ENCODE results near the gene KNTC1. TPM values are rescaled to one million over a fixed set of nuclear protein-coding genes. Genes with fewer than 3 reads are reported as not detected.
A peak's percentile ranks its signal among the peaks of the same experiment; 100 is the strongest.

KNTC1 gene, protein sequence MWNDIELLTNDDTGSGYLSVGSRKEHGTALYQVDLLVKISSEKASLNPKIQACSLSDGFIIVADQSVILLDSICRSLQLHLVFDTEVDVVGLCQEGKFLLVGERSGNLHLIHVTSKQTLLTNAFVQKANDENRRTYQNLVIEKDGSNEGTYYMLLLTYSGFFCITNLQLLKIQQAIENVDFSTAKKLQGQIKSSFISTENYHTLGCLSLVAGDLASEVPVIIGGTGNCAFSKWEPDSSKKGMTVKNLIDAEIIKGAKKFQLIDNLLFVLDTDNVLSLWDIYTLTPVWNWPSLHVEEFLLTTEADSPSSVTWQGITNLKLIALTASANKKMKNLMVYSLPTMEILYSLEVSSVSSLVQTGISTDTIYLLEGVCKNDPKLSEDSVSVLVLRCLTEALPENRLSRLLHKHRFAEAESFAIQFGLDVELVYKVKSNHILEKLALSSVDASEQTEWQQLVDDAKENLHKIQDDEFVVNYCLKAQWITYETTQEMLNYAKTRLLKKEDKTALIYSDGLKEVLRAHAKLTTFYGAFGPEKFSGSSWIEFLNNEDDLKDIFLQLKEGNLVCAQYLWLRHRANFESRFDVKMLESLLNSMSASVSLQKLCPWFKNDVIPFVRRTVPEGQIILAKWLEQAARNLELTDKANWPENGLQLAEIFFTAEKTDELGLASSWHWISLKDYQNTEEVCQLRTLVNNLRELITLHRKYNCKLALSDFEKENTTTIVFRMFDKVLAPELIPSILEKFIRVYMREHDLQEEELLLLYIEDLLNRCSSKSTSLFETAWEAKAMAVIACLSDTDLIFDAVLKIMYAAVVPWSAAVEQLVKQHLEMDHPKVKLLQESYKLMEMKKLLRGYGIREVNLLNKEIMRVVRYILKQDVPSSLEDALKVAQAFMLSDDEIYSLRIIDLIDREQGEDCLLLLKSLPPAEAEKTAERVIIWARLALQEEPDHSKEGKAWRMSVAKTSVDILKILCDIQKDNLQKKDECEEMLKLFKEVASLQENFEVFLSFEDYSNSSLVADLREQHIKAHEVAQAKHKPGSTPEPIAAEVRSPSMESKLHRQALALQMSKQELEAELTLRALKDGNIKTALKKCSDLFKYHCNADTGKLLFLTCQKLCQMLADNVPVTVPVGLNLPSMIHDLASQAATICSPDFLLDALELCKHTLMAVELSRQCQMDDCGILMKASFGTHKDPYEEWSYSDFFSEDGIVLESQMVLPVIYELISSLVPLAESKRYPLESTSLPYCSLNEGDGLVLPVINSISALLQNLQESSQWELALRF (N-terminal part only)
- polyA plus RNA-seq (2013, experiment 1 of 2), result 116 TPM
- 104 TPM for polyA plus RNA-seq (2013, experiment 2 of 2)

- Histone ChIP-seq H3K4me3 (ENCODE audit: low read length in 2 of 2) (peak within 1 kb of the TSS; percentile 76 to 91), H2AK5ac (ENCODE audit: low read depth, low read length) (no peak within 1 kb of the TSS), H3K27me3 (ENCODE audit: control insufficient read depth in 3 of 3, insufficient read depth in 3 of 3, low read depth in 1 of 3, low read length in 3 of 3) (no peaks in the 10 kb centered on the region), H3K14ac (ENCODE audit: low read length) (no peak within 1 kb of the TSS), H3K9me3 (replicated peaks in 1 of 2; ENCODE audit: control insufficient read depth in 2 of 2, insufficient read depth in 1 of 2, low read depth in 1 of 2, low read length in 2 of 2) (no peaks in the 10 kb centered on the region), H3K79me1 (ENCODE audit: low read depth, low read length) (no peaks in the 10 kb centered on the region), H3K4me1 (ENCODE audit: control insufficient read depth in 2 of 2, insufficient read depth in 1 of 2, low read depth in 1 of 2, low read length in 2 of 2) (peaks cover 3 to 17% of the 10 kb centered on the region in 2 donors), H3K36me3 (replicated peaks in 1 of 2; ENCODE audit: control insufficient read depth in 2 of 2, insufficient read depth in 2 of 2, low read length in 2 of 2) (peaks cover 10 to 66% of the 10 kb centered on the region in 2 donors), H2BK15ac (ENCODE audit: low read length) (no peak within 1 kb of the TSS), H2AFZ (ENCODE audit: low read length) (peak within 1 kb of the TSS; percentile 82), H3K23ac (ENCODE audit: low read depth, low read length, poor library complexity) (peak within 1 kb of the TSS; percentile 86), H2BK12ac (ENCODE audit: low read length) (no peak within 1 kb of the TSS), H2BK120ac (ENCODE audit: low read depth, low read length) (no peak within 1 kb of the TSS), H3K9ac (ENCODE audit: low read depth, low read length, poor library complexity) (peak within 1 kb of the TSS; percentile 85), H2BK5ac (ENCODE audit: low read length) (peak within 1 kb of the TSS; percentile 83), H4K91ac (ENCODE audit: low read depth, low read length, poor library complexity) (no peak within 1 kb of the TSS), H3K4ac (ENCODE audit: low read length) (no peak within 1 kb of the TSS), H3K4me2 (ENCODE audit: insufficient read depth, low read length, poor library complexity, severe bottlenecking) (peak within 1 kb of the TSS; percentile 50), H3K27ac (replicated peaks; ENCODE audit: low read length) (peak within 1 kb of the TSS; percentile 96), H4K8ac (ENCODE audit: low read depth, low read length) (peak within 1 kb of the TSS; percentile 95), H3K18ac (ENCODE audit: low read length) (peak within 1 kb of the TSS; percentile 99)
- peak; percentile 100 for DNase-seq (ENCODE audit: low spot score)
- WGBS, 2 donors (ENCODE audit: extremely low coverage in 2 of 2, insufficient read length in 2 of 2, insufficient replicate concordance in 1 of 2), result no CpG with 5 or more reads among the region's 51 CpGs
Observed at GRCh38 chr12:122526683-122527477, at the start of gene KNTC1, which contains the start of gene RSRC2. TSS of gene KNTC1 (plus strand) at chr12:122527249. CDS start at chr12:122530064, 2,815 bp downstream. TSS of gene RSRC2 (minus strand) at chr12:122526936. CDS start at chr12:122526853, 83 bp downstream.

DNA sequence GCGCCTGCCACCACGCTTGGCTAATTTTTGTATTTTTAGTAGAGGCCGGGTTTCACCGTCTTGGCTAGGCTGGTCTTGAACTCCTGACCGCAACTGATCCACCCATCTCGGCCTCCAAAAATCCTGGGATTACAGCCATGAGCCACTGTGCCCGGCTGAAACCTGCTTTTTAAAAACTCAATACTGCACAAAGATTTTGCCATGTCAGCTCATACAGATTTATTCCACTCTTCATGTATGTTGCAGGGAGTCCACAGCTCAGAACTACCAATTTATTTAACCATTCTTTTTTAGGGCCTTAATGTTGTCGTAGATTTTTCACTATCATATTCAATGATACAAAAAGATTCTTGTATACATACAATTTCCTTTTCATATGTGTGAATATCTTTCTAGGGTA lies 46.3 kb upstream of the KNTC1 start:
- H4K8ac ChIP-seq (ENCODE audit: low read depth, low read length), result no peak overlapping the region
- no peak overlapping the region for H2BK5ac ChIP-seq (ENCODE audit: low read length)
- no peak overlapping the region for H4K91ac ChIP-seq (ENCODE audit: low read depth, low read length, poor library complexity)
- H3K9me3 ChIP-seq (replicated peaks in 1 of 2; ENCODE audit: control insufficient read depth in 2 of 2, insufficient read depth in 1 of 2, low read depth in 1 of 2, low read length in 2 of 2), result no peaks in the 10 kb centered on the region
- H3K4me3 ChIP-seq (ENCODE audit: low read length in 2 of 2), result no peak overlapping the region
- no peaks in the 10 kb centered on the region for H3K4me1 ChIP-seq (ENCODE audit: control insufficient read depth in 2 of 2, insufficient read depth in 1 of 2, low read depth in 1 of 2, low read length in 2 of 2)
- no peak for DNase-seq (ENCODE audit: low spot score)
- no CpG with 5 or more reads among the region's 8 CpGs for WGBS, 2 donors (ENCODE audit: extremely low coverage in 2 of 2, insufficient read length in 2 of 2, insufficient replicate concordance in 1 of 2)
- H3K36me3 ChIP-seq (replicated peaks in 1 of 2; ENCODE audit: control insufficient read depth in 2 of 2, insufficient read depth in 2 of 2, low read length in 2 of 2), result peaks cover 31 to 100% of the 10 kb centered on the region in 2 donors
- no peak overlapping the region for H2BK15ac ChIP-seq (ENCODE audit: low read length)
- H3K9ac ChIP-seq (ENCODE audit: low read depth, low read length, poor library complexity), result no peak overlapping the region
- no peak overlapping the region for H2BK120ac ChIP-seq (ENCODE audit: low read depth, low read length)
- no peak overlapping the region for H3K18ac ChIP-seq (ENCODE audit: low read length)
- H3K79me1 ChIP-seq (ENCODE audit: low read depth, low read length), result no peaks in the 10 kb centered on the region
- H3K23ac ChIP-seq (ENCODE audit: low read depth, low read length, poor library complexity), result no peak overlapping the region
- H3K27me3 ChIP-seq (ENCODE audit: control insufficient read depth in 3 of 3, insufficient read depth in 3 of 3, low read depth in 1 of 3, low read length in 3 of 3), result no peaks in the 10 kb centered on the region
- H3K4ac ChIP-seq (ENCODE audit: low read length), result no peak overlapping the region
- H2AFZ ChIP-seq (ENCODE audit: low read length), result no peak overlapping the region
- H3K14ac ChIP-seq (ENCODE audit: low read length), result no peak overlapping the region
- no peak overlapping the region for H2AK5ac ChIP-seq (ENCODE audit: low read depth, low read length)
- no peak overlapping the region for H3K27ac ChIP-seq (replicated peaks; ENCODE audit: low read length)
- no peak overlapping the region for H2BK12ac ChIP-seq (ENCODE audit: low read length)
- no peak overlapping the region for H3K4me2 ChIP-seq (ENCODE audit: insufficient read depth, low read length, poor library complexity, severe bottlenecking)

- no peak overlapping the region for H3K18ac ChIP-seq (ENCODE audit: low read length)
- H4K91ac ChIP-seq (ENCODE audit: low read depth, low read length, poor library complexity), result no peak overlapping the region
- DNase-seq (ENCODE audit: low spot score), result no peak
Observed at GRCh38 chr12:122481861-122482260, 45.2 kb upstream of the KNTC1 start.

More at GRCh38 chr12:122481861-122482260, 45.2 kb upstream of the KNTC1 start:
- Histone ChIP-seq H3K79me1 (ENCODE audit: low read depth, low read length) (no peaks in the 10 kb centered on the region), H2BK15ac (ENCODE audit: low read length) (no peak overlapping the region), H2AFZ (ENCODE audit: low read length) (no peak overlapping the region), H3K4me2 (ENCODE audit: insufficient read depth, low read length, poor library complexity, severe bottlenecking) (no peak overlapping the region), H3K36me3 (replicated peaks in 1 of 2; ENCODE audit: control insufficient read depth in 2 of 2, insufficient read depth in 2 of 2, low read length in 2 of 2) (peaks cover 29 to 99% of the 10 kb centered on the region in 2 donors), H3K4me3 (ENCODE audit: low read length in 2 of 2) (no peak overlapping the region), H4K8ac (ENCODE audit: low read depth, low read length) (no peak overlapping the region), H3K9ac (ENCODE audit: low read depth, low read length, poor library complexity) (no peak overlapping the region), H3K4me1 (ENCODE audit: control insufficient read depth in 2 of 2, insufficient read depth in 1 of 2, low read depth in 1 of 2, low read length in 2 of 2) (no peaks in the 10 kb centered on the region), H2BK5ac (ENCODE audit: low read length) (no peak overlapping the region), H3K9me3 (replicated peaks in 1 of 2; ENCODE audit: control insufficient read depth in 2 of 2, insufficient read depth in 1 of 2, low read depth in 1 of 2, low read length in 2 of 2) (no peaks in the 10 kb centered on the region), H3K27me3 (ENCODE audit: control insufficient read depth in 3 of 3, insufficient read depth in 3 of 3, low read depth in 1 of 3, low read length in 3 of 3) (no peaks in the 10 kb centered on the region), H3K14ac (ENCODE audit: low read length) (no peak overlapping the region), H3K4ac (ENCODE audit: low read length) (no peak overlapping the region), H2BK12ac (ENCODE audit: low read length) (no peak overlapping the region), H2BK120ac (ENCODE audit: low read depth, low read length) (no peak overlapping the region), H3K23ac (ENCODE audit: low read depth, low read length, poor library complexity) (no peak overlapping the region), H2AK5ac (ENCODE audit: low read depth, low read length) (no peak overlapping the region), H3K27ac (replicated peaks; ENCODE audit: low read length) (no peak overlapping the region)
- WGBS, 2 donors (ENCODE audit: extremely low coverage in 2 of 2, insufficient read length in 2 of 2, insufficient replicate concordance in 1 of 2), result no CpG with 5 or more reads among the region's 6 CpGs

All from neuronal stem cell (in vitro differentiated cells).